ENCODE measurements around the gene FIP1L1.

DNA sequence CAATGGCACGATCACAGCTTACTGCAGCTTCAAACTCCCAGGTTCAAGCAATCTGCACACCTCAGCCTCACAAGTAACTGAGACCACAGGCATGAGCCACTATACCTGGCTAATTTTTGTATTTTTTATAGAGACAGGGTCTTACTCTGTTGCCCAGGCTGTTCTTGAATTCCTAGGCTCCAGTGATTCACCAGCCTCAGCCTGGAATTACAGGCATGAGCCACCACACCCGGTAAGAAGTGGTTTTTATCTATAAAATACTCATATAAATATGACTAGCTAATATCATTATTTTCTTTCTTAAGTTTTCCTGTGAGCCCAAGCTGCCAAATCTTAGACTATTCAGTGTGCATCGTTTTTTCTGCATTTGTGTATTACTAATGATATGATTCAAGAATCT lies 16.0 kb upstream of the FIP1L1 start:
- TF ChIP-seq POLR2A (IDR thresholded peaks at IDR 0.05; ENCODE audit: low read depth, low read length) (no peak), CEBPB (IDR thresholded peaks at IDR 0.05; ENCODE audit: low read depth, low read length) (no peak), RAD21 (IDR thresholded peaks at IDR 0.05; ENCODE audit: low read length) (no peak)
- TF ChIP-seq, protein P1, sequence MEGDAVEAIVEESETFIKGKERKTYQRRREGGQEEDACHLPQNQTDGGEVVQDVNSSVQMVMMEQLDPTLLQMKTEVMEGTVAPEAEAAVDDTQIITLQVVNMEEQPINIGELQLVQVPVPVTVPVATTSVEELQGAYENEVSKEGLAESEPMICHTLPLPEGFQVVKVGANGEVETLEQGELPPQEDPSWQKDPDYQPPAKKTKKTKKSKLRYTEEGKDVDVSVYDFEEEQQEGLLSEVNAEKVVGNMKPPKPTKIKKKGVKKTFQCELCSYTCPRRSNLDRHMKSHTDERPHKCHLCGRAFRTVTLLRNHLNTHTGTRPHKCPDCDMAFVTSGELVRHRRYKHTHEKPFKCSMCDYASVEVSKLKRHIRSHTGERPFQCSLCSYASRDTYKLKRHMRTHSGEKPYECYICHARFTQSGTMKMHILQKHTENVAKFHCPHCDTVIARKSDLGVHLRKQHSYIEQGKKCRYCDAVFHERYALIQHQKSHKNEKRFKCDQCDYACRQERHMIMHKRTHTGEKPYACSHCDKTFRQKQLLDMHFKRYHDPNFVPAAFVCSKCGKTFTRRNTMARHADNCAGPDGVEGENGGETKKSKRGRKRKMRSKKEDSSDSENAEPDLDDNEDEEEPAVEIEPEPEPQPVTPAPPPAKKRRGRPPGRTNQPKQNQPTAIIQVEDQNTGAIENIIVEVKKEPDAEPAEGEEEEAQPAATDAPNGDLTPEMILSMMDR (conservative IDR thresholded peaks at IDR 0.05; ENCODE audit: low read depth, low read length), result no peak
